CD4-positive, alpha-beta T cell treated with Interleukin-12 subunit alpha and Interleukin-12 subunit beta, for 1 hour (primary cell): ENCODE measurements around the gene UBE2F.

Experiments
- DNase-seq: peaks from one replicate; pipeline ENCODE4 v3.0.0-alpha.2; 2020

The UBE2F gene

GRCh38 chr2:237966565-237967462 is at the start of gene UBE2F:
TSS of gene UBE2F (plus strand) at chr2:237967014. CDS start at chr2:237973108, 6,094 bp downstream.
- DNase-seq: peak; percentile 97

DNA sequence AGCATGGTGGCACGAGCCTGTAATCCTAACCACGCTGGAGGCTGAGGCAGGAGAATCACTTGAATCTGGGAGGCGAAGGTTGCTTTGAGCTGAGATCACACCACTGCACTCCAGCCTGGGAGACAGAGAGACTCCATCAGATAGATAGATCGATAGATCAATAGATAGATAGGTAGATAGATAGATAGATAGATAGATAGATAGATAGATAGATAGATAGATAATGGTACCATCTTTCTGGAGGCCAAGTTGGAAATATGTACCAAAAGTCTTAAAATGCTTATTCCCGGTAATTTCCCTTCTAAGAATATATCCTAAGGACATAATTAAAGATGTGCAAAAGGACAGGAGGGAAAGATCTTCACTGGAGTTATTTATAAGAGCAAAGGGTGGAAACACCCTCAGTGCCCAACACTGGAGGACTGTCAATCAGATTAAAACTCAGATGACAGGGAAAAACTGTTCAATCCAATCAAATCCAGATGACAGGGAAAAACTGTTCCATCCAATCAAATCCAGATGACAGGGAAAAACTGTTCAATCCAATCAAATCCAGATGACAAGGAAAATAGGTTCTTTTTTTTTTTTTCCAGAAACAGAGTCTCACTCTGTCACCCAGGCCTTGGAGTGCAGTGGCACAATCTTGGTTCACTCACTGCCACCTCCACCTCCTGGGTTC is 49.0 kb upstream of the UBE2F start:
- DNase-seq: no peak

DNA sequence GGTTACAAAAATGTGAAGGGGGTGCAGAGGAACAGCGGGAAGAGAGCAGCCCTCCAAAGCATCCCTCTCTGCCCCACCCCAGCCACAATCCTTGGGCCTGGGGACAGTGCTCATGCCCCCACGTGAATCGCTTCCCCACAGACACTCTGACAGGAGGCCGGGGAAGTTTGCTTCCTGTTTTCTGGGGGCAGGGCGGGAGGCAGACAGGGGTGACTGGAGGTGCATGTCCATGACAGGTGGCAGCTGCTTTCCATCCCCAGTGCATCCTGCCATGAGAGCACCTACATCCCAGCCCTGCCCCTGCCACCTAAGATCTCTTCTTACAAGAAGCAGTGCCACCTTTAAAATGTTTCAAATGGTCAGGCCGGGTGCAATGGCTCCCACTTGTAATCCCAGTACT is 47.2 kb upstream of the UBE2F start:
- no peak for DNase-seq

- no peak for DNase-seq
Observed at GRCh38 chr2:237920673-237921072, 46.1 kb upstream of the UBE2F start.

GRCh38 chr2:237921967-237922492 is 44.8 kb upstream of the UBE2F start:
- no peak for DNase-seq

DNA sequence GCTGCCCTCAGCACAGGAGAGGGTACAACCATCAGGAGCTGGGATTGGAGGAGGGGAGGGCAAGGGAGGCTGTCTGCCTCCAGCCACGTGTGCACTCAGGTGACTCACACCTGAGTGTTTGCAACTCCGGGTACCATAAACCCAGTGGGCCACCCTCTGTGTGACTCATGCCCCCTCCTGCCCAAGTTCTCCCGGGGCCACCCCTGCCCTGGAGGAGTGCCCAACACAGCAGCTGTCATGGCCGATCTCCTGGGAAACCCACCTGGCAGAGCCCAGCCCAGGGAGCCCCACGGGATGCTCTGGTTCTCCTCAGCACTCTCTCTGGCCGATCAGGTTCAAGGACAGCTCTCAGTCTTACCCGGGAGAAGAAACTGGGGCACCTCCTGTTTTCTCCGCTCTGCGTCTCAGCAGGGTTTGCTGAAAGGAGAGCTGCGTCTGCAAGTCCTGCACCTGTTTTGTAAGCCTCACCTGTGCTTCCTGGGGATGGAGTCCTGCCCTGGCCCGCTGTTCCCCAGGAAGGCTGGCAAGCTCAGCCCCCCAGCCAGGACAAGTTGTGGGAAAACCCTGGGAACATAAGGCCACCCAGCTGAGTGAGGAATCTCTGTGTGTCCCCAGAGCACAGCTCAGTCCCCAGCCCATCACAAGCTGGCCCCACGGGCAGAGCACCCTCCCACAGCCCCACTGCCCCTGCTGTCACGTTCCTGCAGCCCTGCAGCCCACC is 44.0 kb upstream of the UBE2F start:
- no peak for DNase-seq

DNA sequence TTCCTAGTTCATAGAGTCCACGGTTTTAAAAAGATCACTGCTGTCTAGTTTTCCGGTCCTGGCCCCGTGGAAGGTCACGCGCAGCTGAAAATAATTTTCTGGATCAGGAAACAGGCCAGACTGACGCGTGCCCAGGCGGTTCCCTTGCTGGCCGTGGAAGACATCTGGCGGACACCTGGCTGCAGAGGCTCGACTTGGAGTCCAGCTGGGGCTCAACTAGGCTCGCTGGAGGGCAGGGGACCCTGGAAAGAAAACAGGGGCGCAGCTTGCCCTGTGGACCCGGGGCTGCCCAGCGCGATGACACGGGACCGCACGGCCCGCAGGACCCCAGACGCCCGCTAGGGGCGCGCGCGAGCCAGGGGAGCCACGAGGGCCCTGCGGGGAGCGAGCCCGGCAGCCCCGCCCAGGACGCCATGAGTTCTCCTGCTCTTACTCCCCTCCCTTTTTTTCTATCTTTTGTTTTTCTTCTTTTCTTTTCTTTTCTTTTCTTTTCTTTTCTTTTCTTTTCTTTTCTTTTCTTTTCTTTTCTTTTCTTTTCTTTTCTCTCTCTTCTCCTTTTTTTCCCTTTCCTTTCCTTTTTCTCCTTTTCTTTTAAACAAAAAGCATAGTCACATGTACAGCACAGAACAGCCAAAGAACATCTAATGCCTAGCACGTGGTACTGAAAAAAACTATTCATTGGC is 43.2 kb upstream of the UBE2F start:
- peak; percentile 82 for DNase-seq

DNA sequence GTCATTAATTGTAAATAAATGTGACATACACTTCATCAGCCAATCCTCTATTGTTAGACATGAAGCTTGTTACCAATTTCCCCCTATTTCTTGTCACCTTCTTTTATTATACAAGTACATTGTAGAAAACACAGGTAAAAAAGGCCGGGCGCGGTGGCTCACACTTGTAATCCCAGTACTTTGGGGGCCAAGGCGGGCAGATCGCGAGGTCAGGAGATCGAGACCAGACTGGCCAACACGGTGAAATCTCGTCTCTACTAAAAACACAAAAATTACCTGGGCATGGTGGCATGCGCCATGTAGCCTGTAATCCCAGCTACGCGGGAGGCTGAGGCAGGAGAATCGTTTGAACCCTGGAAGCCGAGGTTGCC is 42.7 kb upstream of the UBE2F start:
- DNase-seq: no peak

- no peak for DNase-seq
Observed at GRCh38 chr2:237927135-237927534, 39.7 kb upstream of the UBE2F start.

DNA sequence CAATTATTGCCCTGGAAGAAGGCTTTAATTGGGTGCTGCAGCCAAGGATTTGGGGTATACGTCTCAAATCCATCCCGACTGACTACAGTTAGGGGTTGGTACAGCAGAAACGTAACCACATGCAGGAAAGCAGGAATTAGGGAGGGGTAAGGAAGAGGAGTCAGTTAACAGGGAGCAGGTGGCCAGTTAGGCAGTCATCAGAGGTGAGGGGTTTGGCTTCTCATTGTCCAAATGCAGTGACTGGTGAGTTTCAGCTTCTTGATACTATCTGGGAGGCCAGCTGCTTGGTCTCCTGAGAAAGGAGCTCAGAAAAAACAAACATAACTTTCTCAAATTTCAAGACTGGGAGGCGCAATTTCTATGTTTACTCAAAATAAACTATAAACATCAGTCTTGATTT is 38.8 kb upstream of the UBE2F start:
- no peak for DNase-seq

- no peak for DNase-seq
Observed at GRCh38 chr2:237929979-237930378, 36.8 kb upstream of the UBE2F start.

DNA sequence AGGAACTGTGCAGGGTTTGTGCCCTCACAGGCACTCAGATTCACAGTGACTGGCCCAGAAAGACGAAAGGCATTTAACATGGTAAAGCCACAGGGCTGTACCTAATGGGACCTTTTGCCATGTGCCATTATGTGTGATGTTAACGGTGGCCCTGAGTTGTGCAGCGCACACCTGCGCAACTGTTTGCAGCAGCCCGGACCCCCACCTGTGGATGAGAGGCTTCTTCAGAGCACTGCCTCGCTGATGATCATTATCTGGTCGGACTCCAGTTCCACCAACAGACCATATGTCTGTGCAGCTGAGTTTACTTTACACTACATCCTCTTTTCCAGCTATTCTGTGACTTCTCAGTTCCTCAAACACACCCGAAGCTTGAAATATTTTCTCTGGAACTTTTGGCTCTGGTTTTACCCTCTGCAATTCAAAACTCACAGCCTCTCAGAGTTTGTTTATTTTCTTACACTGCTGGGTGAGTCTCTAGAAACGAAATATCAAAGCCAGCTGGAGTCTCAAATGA is 35.6 kb upstream of the UBE2F start:
- DNase-seq: no peak

DNA sequence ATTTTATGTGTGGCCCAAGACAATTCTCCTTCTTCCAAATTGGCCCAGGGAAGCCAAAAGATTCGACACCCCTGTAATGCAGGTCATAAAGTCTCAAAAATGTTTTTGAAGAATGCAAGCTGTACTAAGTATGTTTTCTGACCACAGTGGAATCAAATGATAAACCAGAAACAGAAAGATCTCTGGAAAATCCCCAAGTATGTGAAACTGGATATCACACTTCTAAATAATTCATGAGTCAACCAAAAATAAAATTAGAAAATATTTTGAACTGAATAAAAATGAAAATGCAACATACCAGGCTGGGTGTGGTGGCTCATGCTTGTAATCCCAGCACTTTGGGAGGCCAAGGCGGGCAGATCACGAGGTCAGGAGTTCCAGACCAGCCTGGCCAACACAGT is 34.1 kb upstream of the UBE2F start:
- DNase-seq: no peak

DNA sequence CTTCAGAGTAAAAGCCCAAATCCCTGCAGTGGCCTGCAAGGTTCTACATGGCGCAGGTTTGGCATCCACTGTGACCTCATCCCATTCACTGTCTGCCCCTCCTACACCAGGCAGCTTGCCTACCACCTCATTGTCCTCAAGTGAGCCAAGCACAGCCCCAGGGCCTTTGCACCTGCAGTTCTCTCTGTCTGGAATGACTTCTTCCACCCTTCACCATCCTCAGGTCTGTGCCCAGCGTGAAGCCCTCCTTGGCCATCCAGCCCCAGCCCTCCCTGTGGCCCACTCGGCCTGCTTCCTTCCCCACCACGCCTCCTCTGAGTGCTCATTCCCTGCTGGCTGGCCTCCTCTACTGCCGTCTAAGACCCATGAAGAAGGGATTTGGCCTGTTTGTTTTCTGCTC is 32.6 kb upstream of the UBE2F start:
- DNase-seq: no peak

- no peak for DNase-seq
Observed at GRCh38 chr2:237935740-237936452, 30.9 kb upstream of the UBE2F start.

- DNase-seq: no peak
Observed at GRCh38 chr2:237939251-237939650, 27.6 kb upstream of the UBE2F start.

GRCh38 chr2:237940828-237941227 is 26.0 kb upstream of the UBE2F start:
- no peak for DNase-seq

- no peak for DNase-seq
Observed at GRCh38 chr2:237941239-237941638, 25.6 kb upstream of the UBE2F start.

DNA sequence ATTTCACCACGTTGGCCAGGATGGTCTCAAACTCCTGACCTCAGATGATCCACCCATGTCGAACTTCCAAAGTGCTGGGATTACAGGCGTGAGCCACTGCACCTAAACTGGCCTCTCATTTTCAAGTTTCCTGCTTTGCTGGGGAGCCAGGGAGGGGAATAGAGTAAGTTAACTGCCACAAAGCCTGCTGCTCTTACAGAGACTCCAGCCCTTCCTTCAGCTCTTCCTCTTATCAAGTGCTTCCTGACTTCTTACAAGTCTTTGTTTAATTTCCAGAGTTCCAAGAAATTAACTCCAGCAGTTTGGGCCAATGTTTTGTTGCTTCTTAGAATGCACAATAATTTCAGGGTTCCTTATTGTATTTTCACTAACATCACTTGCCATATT is 24.3 kb upstream of the UBE2F start:
- no peak for DNase-seq

- no peak for DNase-seq
Observed at GRCh38 chr2:237943395-237944094, 23.3 kb upstream of the UBE2F start.

- DNase-seq: no peak
Observed at GRCh38 chr2:237944302-237944701, 22.5 kb upstream of the UBE2F start.
